Stimulated activated CD4-positive, alpha-beta T cell treated with anti-CD3 and anti-CD28 coated beads, TNF-alpha, amount 100 ng/mL, for 1 hour (primary cell): ENCODE measurements around the gene CLDN17.

ENCODE experiments used
- DNase-seq, 3 donors: peaks; one replicate each; pipeline ENCODE4 v3.0.0-alpha.2; 2020; ENCODE audit warnings: low read depth in 3 of 3, low spot score in 1 of 3

The CLDN17 gene, protein sequence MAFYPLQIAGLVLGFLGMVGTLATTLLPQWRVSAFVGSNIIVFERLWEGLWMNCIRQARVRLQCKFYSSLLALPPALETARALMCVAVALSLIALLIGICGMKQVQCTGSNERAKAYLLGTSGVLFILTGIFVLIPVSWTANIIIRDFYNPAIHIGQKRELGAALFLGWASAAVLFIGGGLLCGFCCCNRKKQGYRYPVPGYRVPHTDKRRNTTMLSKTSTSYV

DNA sequence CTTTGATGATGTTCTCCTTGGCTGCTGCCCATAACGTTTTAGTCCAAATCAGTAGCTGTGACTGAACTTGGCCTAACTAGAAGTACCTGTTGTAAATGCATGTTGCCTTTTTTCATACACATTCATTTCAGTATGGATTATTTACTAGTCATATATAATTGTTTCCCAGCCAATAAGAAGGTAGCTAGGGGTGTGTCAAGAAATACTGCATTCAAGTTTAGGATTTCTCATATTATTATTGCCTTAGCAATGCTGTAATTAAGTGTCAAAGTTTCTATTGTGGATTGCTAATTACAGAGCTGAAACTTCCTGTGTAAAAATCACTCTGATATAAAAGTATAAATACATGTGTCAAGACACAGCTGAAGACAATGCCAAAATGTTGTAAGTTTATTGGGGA, at the start of gene CLDN17:
Gene CLDN17, minus strand, starts transcription at position 101 of the 400 bp plus-strand sequence. CDS start 188 bp downstream, outside the sequence.
- no peak for DNase-seq

DNA sequence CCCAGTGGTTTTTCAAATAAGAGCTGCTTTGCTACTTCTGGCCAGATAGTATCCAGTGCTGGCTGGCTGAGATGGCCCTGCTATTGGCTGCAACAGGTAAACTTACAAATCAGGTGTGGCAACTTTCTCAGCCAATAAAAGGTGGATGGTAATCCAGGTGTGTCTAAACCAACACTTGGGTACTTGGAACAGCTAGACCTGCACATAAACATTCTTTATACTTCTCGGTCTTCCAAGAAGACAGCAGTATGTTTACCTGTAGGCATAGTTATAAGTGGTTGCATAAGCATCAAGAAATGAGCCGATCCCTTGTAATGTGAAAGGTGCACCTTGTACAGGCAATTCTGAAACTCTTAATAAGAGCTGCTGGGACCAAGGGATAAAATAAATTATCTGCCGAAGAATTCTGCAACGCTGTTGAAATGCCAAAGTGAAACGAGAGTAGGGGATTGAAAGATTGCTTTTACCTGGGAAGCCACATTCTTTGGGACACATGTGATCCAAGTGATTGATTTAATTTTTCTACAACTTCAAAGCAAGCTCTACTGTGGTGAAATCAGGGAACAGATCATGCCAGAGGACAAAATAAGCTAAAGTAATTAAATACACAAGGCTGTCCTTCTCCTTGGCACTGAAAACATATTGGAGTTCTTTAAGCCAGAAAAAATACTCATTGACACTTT, 49.6 kb upstream of the CLDN17 start, which contains the start of gene CLDN8:
Gene CLDN8, minus strand, starts transcription at position 57 of the 683 bp plus-strand sequence. CDS start 172 bp downstream, outside the sequence.
- DNase-seq = no peak

DNA sequence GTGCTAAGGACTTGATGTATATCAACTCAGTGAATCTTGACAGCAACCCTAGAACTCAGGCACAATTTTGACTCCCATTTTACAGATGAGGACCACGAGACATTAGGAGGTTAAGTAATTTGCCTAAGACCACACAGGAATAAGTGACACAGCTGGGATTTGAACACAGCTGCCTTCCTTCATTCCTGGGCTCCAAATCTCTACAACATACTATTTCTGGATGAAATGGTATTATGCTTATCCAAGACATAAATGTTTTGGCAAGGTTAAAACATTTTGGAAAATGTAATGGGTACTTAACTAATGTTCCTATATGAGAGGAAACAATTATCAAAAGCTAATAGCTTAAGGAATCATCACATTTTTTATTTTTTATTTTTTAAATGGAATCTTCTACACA, 44.5 kb upstream of the CLDN17 start:
- DNase-seq = no peak

DNA sequence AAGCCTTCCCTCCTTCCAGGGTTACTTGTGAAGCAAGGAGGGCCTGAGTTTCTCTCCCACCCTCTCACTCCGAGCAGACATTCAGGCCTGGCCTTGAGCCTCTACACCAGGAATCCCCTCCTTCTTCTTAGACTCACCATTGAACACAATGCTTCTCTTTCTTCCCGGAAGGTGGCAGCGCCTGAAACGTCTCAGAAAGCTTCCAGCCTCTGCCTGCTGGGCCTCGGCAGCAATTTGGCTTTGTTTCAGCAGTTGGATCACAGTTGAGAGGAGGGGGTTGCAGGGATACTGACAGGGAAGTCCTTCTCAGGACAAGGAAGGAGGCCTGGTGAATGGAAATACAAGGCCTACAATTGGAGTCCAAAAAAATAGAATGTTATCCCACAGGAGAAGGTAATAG, 43.0 kb upstream of the CLDN17 start:
- no peak for DNase-seq

DNA sequence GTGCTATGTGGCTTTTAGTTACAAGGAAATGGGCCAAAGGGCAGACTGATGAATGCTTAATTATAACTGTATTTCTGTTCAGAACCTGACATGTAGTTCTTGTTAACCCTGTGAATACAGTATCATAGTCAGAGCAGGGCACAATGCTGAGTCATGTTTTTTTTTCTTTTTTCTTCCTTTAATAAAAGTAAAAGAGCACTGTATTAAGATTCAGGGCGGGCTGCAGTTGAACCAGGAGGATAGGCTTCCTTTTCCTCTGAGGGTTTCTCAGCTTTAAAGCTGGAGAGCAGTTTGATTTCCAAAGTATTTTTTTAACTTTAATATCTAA, 40.6 kb upstream of the CLDN17 start:
- DNase-seq = no peak

DNA sequence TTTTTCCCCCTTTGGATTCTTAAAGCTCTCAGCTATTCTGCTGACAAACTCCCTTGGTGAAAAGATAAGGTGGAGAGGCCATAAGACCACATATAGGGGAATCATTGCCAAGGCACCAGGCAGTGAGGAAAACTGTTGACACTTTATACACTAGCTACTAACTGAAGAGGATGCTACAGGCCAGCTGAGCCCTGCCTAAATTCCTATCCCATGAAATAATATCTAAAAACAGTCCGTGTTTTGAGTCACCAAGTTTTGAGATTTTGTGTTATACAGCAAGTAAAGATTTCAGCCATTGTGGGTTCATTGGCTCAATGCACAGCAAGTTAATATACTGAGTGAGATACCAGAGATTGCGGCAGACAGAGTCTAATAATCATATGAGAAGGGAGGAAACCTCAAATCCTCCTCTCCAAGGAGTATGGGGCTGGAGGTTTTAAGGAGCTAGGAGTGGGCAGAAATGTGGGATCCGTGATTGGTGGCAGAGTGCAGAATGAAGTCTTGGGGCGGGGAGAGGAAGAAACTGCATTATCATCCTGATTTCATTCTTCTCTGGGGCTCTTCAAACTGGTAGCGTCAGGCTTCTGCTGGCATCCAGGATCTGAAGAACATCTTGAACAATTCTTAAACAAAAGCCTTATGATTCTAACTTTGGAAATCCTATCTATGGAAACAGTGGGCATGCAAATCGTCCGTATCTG, 40.1 kb upstream of the CLDN17 start:
- no peak for DNase-seq

DNA sequence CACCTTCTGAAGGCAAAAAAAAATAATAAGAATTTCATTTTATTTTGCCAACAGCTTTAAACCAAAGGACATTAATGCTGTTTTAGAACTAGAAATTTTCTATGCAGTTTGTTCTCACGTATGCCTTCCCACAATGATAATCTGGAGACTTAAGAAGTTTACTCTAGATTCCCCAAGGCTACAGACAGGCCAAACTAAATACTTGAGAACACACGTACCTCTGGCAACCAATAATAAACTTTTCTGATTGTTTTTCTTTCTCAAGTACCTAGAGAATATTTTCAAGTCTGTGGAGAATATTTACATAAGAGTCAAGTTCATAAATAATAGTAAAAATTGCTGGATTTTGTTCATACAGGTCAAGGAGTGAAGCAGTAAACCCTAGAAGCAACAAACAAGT, 33.4 kb upstream of the CLDN17 start:
- no peak for DNase-seq

DNA sequence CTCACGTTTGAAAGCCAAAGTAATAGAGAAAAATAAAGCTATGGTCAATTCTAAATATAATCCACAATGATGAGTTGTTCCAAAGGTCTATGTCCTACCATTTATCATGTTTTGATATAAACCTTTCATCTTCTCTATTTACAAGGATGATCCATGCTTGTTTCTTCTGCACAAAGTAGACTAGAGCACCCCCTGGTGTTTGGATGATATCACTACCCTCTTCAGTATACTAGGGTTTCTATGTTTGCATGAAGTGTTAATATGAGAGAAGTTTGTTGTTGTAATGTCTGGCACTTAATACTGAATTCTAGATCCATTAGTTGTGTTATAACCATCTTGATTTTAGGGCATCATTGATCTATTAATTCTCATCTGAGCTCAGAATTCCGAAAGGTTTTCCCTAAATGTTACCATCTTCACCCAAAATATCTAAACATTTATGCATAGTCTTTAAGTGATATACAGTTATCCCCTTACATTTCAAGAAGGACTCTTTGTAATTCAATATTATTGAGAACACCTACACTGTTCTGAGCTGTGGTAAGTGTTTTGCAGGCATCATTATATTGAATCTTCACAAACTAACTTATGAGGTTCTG, 28.2 kb upstream of the CLDN17 start:
- no peak for DNase-seq

DNA sequence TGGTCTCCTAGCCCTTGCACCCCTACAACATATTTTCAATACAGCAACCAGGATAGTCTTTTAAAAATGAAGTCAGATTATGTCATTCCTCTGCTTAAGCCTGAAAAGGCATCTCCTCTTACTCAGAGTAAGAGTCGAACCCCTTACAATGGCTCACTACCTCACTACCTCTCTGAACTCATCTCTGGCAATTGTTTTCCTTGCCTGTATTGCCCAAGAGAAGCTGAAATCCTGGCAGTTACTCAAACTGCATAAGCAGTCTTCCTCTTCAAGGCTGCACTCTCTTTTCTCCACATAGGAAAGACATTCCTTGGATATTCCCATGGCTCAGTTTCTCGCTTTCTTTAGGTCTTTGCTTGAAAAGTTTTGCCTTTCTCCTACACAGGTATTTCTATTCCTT, 26.6 kb upstream of the CLDN17 start:
- no peak for DNase-seq

DNA sequence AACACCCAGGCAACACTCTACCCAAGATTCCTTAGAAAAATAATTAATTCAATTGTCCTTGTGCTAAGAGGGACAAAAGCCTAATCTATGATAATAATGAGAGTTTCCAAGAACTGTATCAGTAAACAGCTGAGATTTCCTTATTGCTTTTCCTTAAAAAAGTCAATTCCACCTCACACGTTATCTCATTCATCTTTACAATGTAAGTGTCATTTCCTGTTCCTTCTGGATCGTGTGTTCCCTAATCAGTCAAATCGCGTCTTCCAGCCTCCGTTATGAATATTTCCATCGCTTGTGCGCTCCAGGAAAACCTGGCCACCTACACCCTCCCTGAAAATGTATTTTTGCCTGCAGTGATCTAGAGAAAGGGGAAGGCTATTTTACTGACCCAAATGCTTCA, 23.9 kb upstream of the CLDN17 start:
- DNase-seq = no peak

DNA sequence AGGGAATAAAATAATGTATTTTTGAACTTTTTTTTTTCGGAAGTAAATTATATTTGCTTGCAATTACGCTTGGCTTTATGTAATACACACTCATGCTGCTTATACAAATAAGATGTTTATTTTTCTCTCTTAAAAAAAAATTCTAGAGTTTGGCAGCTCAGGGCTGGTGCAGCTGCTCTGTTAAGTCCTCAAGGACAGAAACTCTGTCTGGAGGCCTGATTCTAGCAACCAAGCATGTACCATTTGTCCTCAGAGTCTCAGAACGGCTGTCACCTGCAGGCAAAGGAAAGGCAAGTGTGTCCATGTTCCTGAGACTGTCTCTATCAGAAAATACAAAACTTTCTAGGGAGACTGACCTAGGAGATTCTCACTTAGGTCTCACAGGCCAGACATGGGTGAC, 23.2 kb upstream of the CLDN17 start:
- no peak for DNase-seq

DNA sequence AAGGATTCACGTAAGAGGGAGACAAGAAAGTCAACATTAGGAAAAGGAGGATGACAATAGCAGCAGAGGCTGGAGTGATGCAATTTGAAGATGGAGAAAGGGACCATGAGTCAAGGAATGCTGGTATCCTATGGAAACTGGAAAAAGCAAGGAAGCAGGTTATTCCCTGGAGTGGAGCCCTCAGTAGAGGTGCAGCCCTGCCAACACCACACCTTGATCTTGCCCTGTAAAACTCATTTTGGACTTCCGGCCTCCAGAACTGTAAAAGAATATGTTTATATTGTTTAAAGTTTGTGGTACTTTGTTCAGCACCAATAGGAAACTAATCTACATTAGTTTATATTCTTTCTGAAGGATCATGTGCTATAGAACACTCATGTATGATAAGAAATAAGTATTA, 19.6 kb upstream of the CLDN17 start:
- DNase-seq = no peak

DNA sequence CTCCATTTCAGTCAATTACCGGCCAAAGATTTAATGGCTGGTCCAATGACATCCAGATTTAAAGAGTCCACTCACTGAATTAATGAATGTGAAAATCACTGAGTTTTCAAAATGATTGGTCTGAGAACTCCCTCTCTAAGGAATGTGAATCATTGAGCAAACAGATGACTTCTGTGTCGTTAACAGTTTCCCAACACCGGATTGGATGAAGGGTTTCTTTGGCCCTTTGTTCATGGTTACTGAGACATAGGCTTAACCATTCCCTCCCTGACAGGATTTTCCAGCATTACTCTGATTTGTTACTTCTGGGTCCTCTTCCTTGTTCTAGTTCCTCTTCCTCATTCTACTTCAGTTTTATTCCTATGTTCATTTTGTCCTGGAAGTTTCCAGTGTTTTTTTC, 1.5 kb upstream of the CLDN17 start:
- DNase-seq = no peak

DNA sequence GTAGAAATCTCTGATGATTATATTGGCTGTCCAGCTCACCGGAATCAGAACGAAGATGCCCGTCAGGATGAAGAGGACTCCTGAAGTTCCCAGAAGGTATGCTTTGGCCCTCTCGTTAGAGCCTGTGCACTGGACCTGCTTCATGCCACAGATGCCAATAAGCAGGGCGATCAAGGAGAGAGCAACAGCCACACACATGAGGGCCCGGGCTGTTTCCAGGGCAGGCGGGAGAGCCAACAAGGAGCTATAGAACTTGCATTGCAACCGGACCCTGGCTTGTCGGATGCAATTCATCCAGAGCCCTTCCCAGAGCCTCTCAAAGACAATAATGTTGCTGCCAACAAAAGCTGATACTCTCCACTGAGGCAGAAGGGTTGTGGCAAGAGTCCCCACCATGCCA, 434 bp downstream of the CLDN17 start:
- DNase-seq = no peak

DNA sequence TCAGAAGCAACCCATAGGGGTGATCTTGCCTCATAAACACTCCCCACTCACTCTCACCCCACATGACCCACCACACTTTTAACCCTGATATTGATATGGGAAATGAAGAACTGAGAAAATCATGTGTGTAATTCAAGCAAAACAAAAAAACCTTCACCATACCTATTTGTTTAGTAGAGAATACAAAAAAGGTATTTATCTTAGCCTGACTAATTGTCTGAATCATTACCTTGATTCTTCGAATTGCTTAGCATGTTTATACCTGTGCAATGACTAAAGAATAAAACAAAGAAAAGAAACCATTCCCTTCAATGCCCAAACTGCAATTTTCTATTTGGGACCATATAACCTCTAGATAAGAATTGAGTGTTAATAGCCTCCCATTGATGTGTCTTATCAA, 1.8 kb downstream of the CLDN17 start:
- no peak for DNase-seq

DNA sequence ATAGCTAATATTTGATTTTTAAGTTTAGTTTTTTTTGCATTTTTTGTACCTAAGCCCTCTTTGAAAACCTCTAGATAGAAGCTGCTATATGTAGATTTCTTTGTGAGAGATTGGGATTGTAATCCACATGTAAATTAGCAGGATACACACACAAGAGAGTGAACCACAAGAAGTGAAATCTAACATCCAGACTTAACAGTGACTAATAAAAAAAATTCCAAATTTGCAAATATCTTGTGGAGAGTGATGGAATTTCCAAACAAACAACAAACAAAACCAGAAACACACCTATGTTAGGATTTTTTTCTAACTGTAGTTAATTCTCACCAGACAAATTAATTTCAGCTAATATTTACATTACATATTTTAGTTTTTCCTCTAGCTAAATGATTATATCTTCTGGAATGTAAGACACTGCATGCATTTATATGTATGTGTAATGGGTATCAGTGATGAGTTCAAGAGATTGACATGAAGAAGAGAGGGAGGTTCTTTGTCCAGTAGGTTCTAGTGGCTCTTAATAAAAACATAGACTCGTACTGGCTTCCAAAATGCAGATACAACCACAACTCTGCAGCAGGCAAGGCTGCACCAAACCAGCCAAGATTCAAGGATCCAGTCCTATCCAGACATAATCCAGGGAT, 12.8 kb downstream of the CLDN17 start:
- no peak for DNase-seq

DNA sequence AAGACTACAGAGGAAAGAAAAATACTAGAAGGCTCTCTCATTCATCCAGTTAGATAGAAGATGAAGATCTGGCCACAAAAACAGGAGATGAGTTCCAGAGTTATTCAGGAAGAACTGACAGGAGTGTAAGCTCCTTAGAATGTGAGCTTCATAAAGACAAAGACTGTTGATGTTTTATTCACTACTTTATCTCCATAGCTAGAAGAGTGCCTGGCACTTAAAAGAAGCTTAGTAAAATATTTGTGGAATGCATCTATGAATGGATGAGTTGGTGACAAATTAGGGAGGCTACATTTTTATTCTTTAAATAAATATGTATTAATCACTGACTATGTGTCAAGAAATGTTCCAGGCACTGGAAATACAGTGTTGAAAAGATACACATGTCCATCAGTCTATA, 13.8 kb downstream of the CLDN17 start:
- DNase-seq = no peak

DNA sequence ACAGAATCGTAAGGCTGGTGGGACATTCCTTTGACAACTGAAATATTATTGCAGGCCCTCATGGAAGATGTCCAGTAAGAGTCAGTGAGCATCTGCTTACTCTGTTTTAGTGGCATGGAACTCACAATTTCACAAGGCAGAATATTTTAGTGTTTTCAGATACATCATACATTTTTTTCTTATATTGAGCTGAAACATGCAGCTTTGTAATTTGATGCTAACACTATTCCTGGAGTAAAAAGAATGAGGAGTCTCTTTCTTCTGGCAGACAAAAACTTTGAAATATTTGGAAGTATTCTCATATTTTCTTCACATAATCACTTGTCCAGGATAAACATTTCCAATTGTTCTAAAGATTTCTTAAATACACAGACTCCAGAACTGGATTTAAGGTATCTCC, 17.7 kb downstream of the CLDN17 start:
- DNase-seq = no peak

DNA sequence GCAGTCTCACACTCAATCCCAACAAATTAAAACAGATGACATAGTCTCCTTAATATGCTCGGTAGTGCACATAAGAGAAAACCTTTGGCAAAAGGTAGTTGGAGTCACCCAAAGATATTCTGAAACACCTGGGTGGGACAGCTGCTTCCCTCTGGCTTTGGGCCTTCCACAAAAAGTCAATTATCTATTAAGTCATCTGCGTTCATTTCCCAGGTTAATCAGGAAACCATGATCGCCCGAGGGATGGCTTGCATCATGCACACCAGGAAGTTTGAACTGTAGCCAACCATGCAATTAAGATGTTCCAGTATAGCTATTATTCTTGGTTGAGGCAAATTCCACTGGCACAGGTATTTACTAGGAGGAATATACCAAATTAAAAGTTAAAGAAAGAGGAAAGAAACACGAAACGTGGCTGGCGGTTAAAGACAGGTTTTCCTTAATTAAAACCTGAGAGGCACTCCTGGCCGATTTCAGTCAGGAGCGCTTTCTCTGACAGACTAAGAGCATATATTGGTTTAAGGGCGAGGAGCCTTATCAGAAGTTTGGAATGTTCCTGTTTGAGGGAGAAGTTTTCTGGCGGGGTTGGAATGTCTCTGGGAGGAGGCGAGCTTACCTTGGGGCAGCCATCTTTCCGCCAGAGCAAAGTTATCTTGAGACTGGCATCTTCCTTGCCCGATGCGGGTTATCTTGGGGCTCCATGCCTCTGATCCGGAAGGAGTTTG, 19.9 kb downstream of the CLDN17 start:
- no peak for DNase-seq

DNA sequence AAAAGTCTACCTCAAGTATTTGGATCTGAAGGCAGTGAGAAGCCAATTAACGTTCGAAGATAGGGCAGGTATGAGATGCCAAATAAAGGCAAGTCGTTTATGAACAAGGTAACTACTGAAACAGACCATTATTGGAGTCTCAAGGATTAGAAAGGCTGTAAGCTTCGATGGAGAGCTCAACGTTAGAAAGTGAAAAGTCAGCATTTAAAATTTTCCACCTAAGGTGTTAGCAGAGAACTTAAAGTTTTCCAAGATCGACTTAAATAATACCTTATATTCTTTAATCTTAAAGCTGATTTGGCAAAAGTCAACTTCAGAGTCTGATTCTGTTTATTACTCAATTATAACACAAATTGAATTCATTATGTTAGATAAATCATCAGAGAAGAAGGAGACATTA, 28.1 kb downstream of the CLDN17 start:
- no peak for DNase-seq

DNA sequence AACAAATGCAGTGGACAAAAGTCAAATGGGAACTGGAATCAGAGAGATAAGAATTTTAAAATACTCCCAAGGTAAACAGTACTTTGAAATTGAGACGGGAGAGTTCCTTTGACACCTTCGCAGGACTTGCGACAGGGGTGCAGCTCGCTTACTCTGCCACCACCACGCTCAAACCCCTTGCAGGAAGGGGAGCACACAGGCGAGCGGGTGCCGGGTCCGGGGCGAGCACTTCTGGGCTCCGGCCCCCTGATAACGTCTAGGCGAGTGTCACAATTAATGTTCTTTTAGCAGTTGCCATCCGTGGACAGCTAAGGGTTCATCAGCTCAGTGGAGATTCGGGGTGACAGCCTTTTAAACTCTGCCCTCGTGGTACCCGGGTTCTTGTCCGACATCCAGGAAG, 37.4 kb downstream of the CLDN17 start:
- DNase-seq = no peak
